SIG-M5 (cell line): ENCODE data around the gene TGM2.

ENCODE experiments used
- DNase-seq: peaks from one replicate; lab custom pipeline; 2025; lab: John Stamatoyannopoulos, UW

TGM2 gene

DNA sequence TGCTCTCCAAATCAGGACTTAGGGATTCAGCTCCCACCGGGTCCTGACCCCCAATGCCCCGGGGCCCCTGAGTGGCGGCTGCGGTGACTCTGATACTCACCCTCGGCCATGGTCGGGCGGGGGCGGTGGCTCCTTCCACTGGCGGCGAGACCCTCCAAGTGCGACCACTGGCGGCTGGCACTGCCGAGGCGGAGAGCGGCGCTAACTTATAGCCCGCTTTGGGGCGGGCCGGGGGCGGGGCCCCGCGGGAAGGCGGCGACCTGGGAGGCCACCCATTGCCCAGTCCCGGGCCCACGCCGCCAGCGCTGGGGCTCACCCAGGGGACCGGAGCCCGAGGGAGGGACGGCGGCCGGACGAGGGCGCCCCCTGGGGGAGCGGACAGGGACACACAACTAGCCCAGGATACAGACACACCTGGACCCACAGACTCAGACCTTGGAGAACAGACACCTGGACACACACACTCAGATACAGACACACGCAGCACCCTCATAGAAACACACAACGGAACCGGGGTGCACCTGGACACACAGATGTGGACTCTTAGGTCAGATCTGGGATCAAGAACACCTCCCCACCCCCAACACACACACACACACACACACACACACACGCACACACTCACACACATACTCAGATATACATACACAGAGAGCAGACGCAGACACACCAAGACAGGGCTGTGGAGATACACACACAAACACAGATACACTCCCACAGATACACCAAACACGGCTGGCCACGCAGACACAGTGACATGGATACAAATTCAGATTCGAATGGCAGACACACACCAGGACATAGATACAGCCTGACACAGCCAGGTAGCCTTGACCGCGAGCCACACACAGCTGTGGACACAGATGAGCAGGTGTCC lies at the start of gene TGM2:
Gene TGM2, minus strand, starts transcription at position 182 of the 877 bp plus-strand sequence. Its CDS starts 72 bp downstream, at position 110.
- DNase-seq = no peak

DNA sequence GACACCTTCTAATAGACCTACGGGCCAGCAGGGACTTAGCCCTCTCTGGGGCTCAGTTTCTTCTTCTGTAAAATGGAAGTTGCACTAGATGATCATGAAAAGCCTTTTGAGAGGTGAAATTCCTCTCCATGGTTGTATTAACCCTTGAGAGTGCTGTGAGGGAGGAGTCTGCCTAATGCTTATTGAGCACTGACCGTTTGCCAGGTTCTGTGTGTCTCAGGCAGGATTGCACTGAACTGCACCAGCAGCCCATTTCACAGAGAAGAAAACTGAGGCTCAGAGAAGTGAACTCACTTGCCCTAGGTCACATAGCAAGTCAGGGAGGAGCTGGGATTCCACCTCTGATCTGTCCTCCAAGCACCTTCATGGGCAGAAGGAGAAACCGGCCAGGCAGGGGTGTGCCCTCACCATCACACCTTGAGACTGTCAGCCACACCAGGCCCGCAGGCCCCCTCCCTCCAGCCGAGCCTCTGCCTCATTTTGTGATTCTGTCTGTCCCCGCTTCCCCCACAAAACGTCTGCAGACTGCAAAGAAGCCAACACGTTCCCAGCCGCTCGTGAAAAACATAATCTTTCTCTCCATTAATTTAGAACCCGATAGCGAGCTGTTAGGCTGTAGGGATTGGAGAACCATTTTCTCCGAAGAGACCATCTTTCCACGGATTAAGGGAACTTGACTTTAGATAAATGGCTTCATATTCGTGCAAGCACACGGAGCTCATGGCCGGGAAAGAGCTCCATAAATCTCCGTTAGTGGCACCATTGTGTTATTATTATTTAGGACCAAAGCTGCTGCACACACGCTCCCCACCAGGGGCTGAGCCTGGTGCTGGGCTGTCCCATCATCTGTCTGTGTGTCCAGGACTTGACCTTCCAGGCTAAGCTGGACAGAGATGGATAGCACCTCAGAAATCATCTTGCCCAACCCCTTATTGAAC lies 49.5 kb upstream of the TGM2 start:
- no peak for DNase-seq

DNA sequence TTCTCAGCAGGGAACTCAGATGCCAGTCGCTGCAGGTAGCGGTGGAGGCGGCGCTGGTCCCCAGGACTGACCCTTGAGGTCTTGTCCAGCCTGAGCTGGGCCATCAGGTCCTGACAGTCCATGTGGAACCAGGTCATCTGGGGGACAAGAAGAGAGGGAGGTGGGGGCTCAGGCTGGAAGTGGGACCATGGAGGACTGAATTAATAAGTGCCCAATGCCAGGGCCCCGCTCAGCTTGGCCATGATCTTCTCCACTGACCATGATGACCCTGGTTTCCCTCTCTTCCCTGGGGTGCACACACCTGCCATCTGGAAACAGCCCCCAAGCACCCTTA lies 48.5 kb upstream of the TGM2 start:
- no peak for DNase-seq

DNA sequence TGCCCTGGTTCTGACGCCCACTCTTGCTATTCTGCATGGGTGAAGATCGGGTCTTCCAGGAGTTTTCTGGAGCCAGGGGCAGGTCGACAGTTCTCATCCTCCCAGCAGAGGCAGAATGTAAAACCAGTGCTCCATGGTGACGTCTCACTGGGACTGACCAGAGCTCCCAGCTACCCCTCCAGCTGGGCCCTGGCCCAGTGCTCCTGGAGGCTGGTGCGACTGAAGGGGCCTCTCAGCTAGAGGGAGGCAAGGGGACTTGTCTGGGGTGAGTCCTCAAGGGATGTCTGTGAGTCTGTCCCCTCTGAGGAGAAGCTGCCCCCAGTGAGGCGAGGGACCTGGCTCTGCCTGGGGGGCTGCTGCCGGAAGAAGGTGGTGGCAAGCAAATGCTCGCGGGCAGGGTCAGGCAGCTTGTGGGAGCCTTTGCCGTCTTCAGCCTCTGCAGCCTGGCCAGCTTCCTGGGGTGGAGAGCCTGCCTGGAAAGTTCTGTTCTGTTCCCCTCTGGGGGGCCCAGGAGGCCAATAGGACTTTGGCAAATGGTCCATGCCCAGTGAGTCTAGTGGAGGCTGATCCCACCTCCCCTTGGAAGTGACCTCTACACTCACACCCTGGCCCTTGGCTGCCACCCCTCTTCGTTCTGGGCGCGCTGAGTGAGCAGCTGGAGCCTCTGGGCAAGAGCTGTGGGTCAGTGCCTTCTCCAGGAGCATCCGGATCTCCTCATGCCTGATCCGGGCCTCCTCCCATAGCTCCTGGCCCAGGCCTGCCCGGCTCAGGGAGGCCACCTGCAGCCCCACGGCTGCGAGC lies 47.9 kb upstream of the TGM2 start:
- DNase-seq = no peak

DNA sequence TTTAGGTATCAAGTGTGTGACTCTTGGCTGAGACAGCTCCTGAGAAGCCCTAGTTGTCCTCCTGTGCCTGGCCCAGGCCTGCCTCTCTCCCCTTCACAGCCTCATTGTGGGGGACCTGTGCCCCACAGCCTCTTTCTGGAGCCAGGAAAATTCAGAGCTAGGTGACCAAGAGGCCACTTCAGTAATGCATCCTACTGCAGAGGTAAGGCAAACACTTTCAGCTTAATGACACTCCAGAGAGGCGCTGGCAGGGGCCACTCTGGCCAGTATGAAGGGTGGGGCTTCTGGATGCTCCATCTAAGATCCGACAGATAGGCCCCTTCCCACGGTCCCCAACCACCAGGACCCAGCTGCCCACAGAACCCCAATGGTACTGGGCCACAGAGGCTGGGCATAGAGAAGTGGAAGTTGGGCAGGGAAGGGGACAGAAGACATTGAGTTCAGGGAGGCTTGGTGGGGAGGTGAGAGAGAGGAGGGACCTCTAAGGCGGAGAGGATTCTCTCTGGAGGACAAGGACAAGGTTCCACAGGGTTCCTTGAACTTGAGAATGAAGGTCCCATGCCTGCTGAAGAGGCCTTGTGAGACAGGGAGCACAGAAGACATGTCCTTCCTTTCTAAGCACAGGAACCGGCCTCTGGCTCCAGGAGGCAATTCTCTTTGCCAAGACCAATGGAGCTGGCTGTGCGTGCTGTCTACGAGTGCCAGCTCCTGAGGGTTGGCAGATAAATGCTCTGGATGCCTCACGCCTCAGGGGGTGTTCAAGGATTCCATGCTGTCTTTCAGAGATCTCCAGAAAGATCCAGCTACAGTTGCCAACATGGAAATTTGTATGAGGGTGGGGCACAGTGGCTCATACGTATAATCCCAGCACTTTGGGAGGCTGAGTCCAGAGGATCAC lies 46.4 kb upstream of the TGM2 start:
- no peak for DNase-seq

DNA sequence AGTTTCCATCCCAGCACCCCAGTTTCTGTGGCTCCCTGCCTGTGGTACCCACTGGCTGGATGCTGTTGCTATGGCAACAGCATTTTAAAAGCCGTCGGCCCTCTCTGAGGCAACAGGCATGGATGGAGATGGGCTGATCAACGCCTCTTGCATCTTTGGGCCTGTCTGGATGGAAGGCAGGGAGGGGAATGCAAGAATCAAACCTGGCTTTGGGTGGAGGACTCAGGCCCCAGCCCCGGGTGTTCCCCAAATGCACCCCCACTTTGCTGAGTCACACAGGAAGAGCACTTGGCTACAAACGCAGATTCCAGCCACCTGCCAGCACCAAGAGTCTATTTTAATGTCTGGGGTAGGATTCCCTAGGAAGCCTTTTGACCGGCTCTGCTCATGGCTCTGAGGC lies 45.7 kb upstream of the TGM2 start:
- DNase-seq = no peak

DNA sequence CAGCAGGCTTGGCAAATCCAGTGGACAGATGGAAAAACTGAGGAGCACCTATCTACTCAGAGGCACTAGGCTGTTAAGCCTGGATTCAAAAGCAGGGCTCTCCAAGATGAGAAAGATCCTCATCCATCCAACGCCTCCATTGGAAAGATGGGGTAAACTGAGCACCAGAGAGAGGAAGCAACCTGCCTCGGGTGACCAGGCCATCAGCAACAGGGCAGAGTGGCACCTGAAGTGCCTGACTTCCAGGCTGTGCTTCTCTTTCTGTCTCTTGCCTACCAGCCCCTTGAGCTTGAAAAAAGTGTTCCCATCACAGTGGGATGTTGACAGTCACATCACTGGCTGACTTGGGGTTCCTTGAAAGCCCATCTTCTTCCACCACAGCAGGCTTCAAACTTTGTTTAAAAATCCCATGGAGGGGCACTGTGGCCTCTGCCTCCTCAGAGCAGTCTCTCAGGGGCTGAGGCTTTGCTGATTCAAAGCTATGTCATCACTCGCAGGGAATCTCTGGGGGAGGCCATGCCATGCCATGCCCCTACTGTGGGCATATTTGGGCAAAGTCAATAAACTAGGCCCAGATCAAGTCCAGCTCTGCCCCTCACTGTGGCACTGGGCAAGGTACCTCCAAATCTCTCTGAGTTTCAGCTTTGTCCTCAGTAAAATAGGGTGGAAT lies 44.8 kb upstream of the TGM2 start:
- no peak for DNase-seq

DNA sequence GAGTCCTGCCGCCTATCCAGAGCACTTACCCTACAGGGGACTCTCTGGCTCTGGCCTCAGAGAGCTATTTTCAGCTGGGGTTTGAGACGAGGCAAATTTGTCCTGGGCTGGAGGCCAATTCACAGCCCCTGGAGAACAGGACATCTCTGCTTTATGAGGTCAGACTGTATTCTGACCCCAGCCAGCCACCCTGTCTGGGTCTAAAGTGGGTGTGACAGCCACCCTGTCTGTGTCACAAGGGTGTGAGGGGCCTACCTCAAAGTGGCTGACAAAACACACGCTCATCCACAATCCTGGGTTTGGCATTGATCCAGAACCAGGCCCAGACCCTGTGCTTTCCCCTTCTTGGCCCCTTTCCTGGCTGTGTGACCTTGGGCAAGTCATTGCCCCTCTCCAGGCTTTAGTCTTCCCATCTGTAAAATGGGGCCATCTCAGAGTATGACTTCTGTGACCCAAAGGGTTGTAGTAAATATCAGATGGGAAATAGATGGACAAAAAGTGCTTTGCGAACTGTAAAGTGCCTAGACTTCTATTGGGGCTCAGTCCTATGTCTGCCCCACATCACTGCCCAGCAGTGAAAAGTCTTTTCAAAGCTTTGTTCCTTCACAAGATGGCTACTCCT lies 44.1 kb upstream of the TGM2 start:
- no peak for DNase-seq

DNA sequence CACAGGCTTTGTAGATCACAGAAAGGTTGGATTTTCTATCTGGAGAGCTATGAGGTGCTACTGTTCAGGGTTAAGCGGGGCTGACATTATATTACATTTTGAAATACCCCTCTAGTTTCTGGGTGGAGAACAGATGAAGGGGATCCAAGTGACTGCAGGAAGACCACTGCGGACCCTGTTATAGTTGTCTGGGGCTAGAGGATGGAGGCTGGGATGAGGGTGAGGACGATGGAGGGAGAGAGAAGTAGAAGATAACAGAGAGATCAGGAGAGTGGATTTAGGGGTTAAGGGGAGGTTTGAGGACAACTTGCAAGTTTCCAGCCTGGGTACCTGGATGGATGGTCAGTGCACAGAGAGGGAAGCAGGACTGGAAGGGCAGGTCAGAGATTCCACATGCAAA lies 43.5 kb upstream of the TGM2 start:
- no peak for DNase-seq

DNA sequence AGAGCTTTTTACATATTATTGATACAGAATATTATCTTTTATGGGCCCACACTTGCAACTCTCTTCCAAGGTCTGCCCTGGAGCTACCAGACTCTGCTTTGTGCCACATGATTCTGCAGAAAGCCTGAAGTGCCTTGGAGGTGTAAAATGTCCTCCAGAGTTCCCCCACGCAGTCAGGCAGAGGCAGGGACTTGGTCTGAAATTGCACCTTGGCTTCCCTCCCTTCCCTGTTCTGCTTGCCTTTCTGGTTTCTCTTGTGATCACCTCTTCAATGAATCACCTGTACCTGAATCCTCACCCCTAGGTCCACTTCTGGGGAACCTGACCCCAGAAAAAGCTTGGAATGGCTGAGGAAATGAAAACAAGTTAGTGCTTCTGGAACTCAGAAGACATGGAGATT lies 43.0 kb upstream of the TGM2 start:
- DNase-seq = no peak

DNA sequence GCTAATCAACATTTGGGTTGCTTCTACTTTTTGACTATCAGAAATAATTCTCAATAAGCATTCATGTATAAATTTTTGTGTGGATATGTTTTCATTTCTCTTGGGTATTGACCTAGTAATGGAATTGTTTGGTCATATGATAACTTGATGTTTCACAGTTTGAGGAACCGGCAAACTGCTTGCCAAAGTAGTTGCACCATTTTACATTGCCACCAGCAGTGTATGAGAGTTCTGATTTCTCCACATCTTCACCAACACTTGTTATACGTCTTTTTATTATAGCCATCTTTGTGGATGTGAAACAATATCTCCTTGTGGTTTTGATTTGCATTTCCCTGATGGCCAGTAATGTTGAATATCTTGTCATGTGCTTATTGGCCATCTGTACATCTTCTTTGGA lies 42.6 kb upstream of the TGM2 start:
- no peak for DNase-seq

DNA sequence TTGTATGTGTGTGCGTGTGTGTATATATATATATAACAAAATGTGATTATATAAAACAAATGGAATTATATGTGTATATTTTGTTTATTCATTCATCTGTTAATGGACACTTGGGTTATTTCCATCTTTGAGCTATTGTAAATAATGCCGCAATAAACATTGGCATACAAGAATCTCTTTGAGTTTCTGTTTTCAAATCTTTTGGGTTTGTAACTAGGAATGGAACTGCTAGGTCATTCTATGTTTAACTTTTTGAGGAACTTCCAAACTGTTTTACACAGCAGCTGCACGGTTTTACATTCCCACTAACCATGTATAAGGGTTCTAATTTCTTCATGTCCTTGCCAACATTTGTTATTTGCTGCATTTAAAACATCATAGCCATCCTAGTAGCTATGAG lies 39.9 kb upstream of the TGM2 start:
- DNase-seq = no peak

DNA sequence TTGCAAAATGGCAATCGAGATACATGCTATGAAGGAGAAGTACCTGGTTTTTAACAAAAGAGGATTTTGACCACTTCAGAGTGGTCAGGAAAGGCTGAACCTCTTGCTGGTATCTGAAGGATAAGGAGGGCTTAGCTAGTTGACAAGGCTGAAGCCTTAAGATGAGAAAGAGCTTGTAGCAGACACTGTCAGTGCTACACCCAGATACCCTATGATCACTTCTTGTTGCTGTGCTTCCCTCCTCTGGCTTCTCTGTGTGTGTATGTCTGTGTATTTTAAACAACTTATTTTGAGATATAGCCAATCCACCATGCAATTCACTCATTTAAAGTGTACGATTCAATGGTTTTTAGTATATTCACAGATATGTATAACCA lies 38.9 kb upstream of the TGM2 start:
- no peak for DNase-seq

DNA sequence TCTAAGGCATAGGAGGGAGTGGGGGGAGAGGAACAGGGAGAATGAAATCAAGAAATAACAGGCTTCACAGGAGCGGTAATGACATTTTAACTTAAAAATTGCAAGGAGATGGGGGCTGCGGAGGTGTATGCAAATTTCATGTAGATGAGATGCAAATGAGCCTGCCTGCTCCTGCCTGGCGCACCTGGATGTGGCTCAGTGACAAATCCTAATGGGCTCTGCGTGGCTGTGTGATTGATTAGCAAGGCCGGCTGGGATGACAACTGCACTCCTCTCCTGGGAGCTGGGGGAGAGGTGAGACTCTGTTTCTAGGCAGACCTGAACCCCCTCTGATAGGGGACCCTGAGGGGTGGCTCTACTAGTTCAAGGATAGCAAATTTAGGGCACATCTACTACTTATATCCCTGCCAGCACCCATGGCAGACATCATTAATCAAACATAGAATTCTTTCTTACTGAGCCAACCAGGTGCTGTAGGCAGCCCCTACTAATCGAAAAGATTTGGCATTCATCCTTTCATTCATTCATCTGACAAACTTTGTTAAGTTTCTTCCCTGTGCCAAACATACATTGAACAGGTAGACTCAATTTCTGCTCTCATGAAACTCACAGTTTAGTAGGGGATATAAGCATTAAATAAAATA lies 38.4 kb upstream of the TGM2 start:
- DNase-seq = no peak

DNA sequence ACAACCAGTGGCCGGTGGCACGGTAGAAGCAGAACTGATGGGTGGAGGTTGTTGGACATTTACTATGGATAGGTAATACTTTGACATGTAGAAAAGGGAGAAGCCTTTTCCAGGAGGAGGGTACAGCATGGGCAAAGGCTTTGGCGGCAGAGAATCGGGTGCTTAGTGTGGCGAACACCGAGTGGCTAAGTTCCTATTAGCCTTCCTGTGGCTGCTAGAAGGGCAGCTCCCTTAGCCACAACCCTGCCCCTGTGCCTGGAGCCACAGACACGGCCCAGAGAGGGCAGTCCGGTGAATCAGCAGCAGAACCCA lies 37.9 kb upstream of the TGM2 start:
- DNase-seq = no peak

DNA sequence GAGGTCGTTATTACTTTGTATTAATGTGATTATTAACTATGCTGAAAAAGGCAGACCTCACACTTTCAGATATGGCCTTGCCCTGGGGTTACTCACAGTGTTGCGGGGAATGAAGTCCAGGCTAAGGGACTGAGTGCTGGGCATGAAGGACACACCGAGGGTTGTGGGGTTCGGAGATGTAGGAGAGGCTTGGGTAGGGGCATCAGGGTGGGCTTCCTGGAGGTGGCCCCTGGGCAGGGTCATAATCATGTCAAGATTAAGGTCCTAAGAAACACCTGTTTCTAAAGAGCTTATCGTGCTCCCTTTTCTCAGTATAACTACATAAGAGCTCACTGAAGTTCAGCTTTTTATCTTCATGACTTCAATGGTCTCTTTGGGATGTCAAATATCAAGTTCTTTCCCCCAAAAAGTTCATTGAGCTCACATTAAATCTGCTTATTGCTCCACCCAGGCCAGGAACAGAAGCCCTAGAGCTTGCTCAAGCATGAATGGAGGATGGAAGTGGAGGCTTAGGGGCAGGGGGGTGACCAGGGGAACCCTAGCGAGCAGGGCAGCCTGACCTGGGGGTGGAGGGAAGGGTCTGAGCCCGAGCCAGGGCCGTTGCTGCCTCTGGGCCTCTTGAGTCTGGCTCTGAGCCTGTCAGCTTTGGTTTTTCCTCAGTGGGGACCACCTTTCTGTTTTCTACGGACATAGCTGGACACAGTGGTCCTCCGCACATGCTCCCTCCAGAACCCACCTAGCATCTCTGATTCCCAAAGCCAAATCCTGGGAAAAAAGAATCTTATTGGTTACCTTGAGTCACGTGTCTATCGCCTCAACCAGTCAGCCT lies 37.3 kb upstream of the TGM2 start:
- DNase-seq = no peak

DNA sequence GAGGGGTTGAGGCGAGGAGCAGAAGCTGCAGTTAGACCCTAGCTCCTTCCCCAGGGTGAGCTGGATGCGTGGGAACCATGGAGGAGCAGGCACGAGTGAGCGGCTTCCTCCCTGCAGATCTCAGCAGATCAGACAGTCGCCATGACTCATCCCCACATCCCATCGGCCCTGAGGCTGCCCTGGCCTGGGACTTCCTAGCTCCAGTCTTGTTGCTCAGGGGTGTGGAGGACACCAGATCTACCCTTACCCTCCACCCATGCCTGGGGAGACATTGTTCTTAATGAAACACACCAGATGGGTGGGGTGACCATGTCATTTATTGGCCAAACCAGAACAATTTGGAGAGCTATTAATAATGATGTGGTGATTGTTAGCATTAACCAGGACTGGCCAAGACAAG lies 36.3 kb upstream of the TGM2 start:
- DNase-seq = no peak

DNA sequence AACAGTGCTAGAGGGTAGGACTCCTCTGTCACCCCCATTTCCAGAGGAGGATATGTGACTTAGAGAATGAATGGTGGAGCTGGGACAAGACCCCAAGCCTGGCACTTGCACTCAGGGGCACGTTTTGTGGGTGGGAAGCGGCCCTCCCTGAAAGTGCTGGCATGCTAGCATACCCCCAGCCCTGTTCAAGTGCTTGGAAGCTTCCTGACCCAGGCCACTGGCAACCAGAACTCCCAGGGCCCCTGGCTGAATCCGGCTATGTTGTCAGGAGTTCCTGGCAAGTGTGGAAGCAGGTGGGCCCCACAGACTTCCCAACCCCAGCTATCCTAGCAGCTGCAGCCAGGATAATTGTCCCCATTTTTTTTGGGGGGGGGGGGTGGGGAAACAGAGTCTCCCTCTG lies 35.6 kb upstream of the TGM2 start:
- no peak for DNase-seq
